CD4-positive, alpha-beta memory T cell (primary cell): Measurements from ENCODE around the gene HOXC12. TPM values are rescaled to one million over a fixed set of nuclear protein-coding genes. Genes with fewer than 3 reads are reported as not detected.

ENCODE experiments used
- CTCF ChIA-PET: fragments of 350-600 bp; sonication (Branson Sonifier 250); formaldehyde crosslinking; loops from one replicate; lab custom pipeline; 2021; ENCODE audit warnings: inconsistent platforms; ENCODE audit not compliant: partially characterized antibody; lab: Charles Lee
- POLR2A ChIA-PET: fragments of 350-600 bp; sonication (Branson Sonifier 250); formaldehyde crosslinking; loops from one replicate; lab custom pipeline; 2021; ENCODE audit not compliant: partially characterized antibody; lab: Charles Lee
- DNase-seq, 5 donors: peaks; one replicate each; pipeline versions ENCODE4 v3.0.0 to v3.0.0-alpha.2; 2020 to 2022; ENCODE audit warnings: mixed read lengths in 1 of 5
- H3K27ac ChIP-seq: one replicate; pipeline ENCODE4 v1.7.0; 2013; ENCODE audit warnings: low read depth, low read length
- H3K27me3 ChIP-seq: 2 replicates; pipeline ENCODE4 v1.7.0; 2013; ENCODE audit warnings: mild to moderate bottlenecking, low read length, moderate library complexity; ENCODE audit not compliant: insufficient read depth
- H3K36me3 ChIP-seq: 2 replicates; pipeline ENCODE4 v1.7.0; 2013; ENCODE audit warnings: mild to moderate bottlenecking, low read length, moderate library complexity; ENCODE audit not compliant: insufficient read depth
- H3K4me1 ChIP-seq: 2 replicates; pipeline ENCODE4 v1.7.0; 2013; ENCODE audit warnings: mild to moderate bottlenecking, low read length, moderate library complexity; ENCODE audit not compliant: insufficient read depth
- H3K4me3 ChIP-seq, 2 donors: one replicate each; pipeline ENCODE4 v1.7.0; 2013; ENCODE audit warnings: low read length in 2 of 2, mild to moderate bottlenecking in 1 of 2
- H3K9me3 ChIP-seq, 2 donors: one replicate each; pipeline ENCODE4 v1.7.0; 2013; ENCODE audit warnings: low read length in 2 of 2, control low read depth in 1 of 2; ENCODE audit not compliant: control insufficient read depth in 1 of 2
- H3K27ac Mint-ChIP-seq, 7 donors: one replicate each; pipeline ENCODE4 v1.8.0; 2020 to 2021; ENCODE audit warnings: mixed read lengths in 7 of 7, mild to moderate bottlenecking in 6 of 7, inconsistent platforms in 3 of 7, moderate library complexity in 3 of 7
- H3K27me3 Mint-ChIP-seq, 2 donors: one replicate each; pipeline ENCODE4 v1.8.0; 2020 to 2021; ENCODE audit warnings: mixed read lengths in 2 of 2
- H3K36me3 Mint-ChIP-seq, 2 donors: one replicate each; pipeline ENCODE4 v1.8.0; 2020 to 2021; ENCODE audit warnings: mixed read lengths in 2 of 2, inconsistent platforms in 1 of 2, mild to moderate bottlenecking in 1 of 2
- H3K4me1 Mint-ChIP-seq, 4 donors: one replicate each; pipeline ENCODE4 v1.8.0; 2020 to 2021; ENCODE audit warnings: mixed read lengths in 4 of 4, mild to moderate bottlenecking in 1 of 4
- H3K4me3 Mint-ChIP-seq, 8 donors: one replicate each; pipeline ENCODE4 v1.8.0; 2020 to 2021; ENCODE audit warnings: mixed read lengths in 8 of 8, mild to moderate bottlenecking in 7 of 8, moderate library complexity in 6 of 8, inconsistent platforms in 3 of 8
- H3K9me3 Mint-ChIP-seq, 8 donors: one replicate each; pipeline ENCODE4 v1.8.0; 2020 to 2021; ENCODE audit warnings: mixed read lengths in 8 of 8, mild to moderate bottlenecking in 5 of 8, inconsistent platforms in 3 of 8, moderate library complexity in 1 of 8
- intact Hi-C: fragments of 100-400 bp; cut with micrococcal nuclease; formaldehyde crosslinking; loops from one replicate; pipeline ENCODE4 v1.15.1; 2023
- polyA plus RNA-seq, 2 donors: library from polyadenylated mRNA; unstranded; fragments of 300-500 nt; fragmentation: Illumina TruSeq; gene quantifications; one replicate each; pipeline ENCODE4 v1.2.3, GENCODE V29; 2021
- total RNA-seq, 2 experiments: library from RNA; stranded (reverse); gene quantifications; one replicate each; pipeline ENCODE4 v1.2.3, GENCODE V29; 2021

Gene HOXC12
- total and polyA plus RNA-seq, 4 experiments from 2014 or later = not detected

- no peak overlapping the region for H3K4me3 ChIP-seq
- ChIA-PET CTCF (interaction anchor here (1.3 to 5.3 kb wide), 4 partner anchors 26 to 207 kb away, joined by 3 to 26 read pairs (median 8); no protein-coding TSS in a partner anchor), POLR2A (interaction anchor here (0.6 to 2.0 kb wide), 8 partner anchors 10 to 499 kb away, joined by 3 to 6 read pairs (median 3); partner anchors contain the start of gene HOXC6)
- intact Hi-C loops = loop anchor here (10.0 kb wide), 1 partner anchor 355 kb away; no protein-coding TSS in a partner anchor
- H3K27me3 ChIP-seq = peaks cover 91% of the 10 kb centered on the region
- Mint-ChIP-seq H3K27me3 (peaks cover 67 to 82% of the 10 kb centered on the region in 2 donors), H3K4me3 (peak overlapping the region in 6 of 8 donors; percentile 28 to 70 (median 56)), H3K27ac (peak overlapping the region in 2 of 7 donors; percentile 51 to 78), H3K4me1 (peaks cover 7 to 54% (median 22%) of the 10 kb centered on the region in 4 donors), H3K36me3 (no peaks in the 10 kb centered on the region), H3K9me3 (peaks cover 0 to 6% (median 0%) of the 10 kb centered on the region in 8 donors)
- DNase-seq = no peak
- no peaks in the 10 kb centered on the region for H3K9me3 ChIP-seq
- peaks cover 36% of the 10 kb centered on the region for H3K4me1 ChIP-seq
- H3K36me3 ChIP-seq = no peaks in the 10 kb centered on the region
- no peak overlapping the region for H3K27ac ChIP-seq
Observed at GRCh38 chr12:53999559-54000115, 44.9 kb downstream of the HOXC12 start.

GRCh38 chr12:54000116-54001114 lies 45.7 kb downstream of the HOXC12 start, which contains the start of gene HOXC9:
Gene HOXC9, plus strand, starts transcription at chr12:54000161. Its CDS starts 28 bp downstream, at chr12:54000189.
- Mint-ChIP-seq H3K27me3 (peaks cover 66 to 81% of the 10 kb centered on the region in 2 donors), H3K9me3 (peaks cover 0 to 6% (median 0%) of the 10 kb centered on the region in 8 donors), H3K36me3 (no peaks in the 10 kb centered on the region), H3K4me1 (peaks cover 1 to 50% (median 17%) of the 10 kb centered on the region in 4 donors), H3K4me3 (peak within 1 kb of the TSS in 7 of 8 donors; percentile 28 to 70 (median 55)), H3K27ac (peak within 1 kb of the TSS in 3 of 7 donors; percentile 41 to 78 (median 51))
- Histone ChIP-seq H3K27ac (no peak within 1 kb of the TSS), H3K27me3 (peaks cover 91% of the 10 kb centered on the region), H3K9me3 (no peaks in the 10 kb centered on the region), H3K4me3 (no peak within 1 kb of the TSS), H3K36me3 (no peaks in the 10 kb centered on the region), H3K4me1 (peaks cover 29% of the 10 kb centered on the region)
- no peak for DNase-seq
- ChIA-PET POLR2A (interaction anchor here (1.2 to 2.0 kb wide), 6 partner anchors 9 to 498 kb away, joined by 3 to 6 read pairs (median 3); partner anchors contain the start of gene HOXC6), CTCF (interaction anchor here (0.6 to 5.3 kb wide), 6 partner anchors 9 to 215 kb away, joined by 3 to 26 read pairs (median 6); no protein-coding TSS in a partner anchor)
- intact Hi-C loops = no loop called here

DNA sequence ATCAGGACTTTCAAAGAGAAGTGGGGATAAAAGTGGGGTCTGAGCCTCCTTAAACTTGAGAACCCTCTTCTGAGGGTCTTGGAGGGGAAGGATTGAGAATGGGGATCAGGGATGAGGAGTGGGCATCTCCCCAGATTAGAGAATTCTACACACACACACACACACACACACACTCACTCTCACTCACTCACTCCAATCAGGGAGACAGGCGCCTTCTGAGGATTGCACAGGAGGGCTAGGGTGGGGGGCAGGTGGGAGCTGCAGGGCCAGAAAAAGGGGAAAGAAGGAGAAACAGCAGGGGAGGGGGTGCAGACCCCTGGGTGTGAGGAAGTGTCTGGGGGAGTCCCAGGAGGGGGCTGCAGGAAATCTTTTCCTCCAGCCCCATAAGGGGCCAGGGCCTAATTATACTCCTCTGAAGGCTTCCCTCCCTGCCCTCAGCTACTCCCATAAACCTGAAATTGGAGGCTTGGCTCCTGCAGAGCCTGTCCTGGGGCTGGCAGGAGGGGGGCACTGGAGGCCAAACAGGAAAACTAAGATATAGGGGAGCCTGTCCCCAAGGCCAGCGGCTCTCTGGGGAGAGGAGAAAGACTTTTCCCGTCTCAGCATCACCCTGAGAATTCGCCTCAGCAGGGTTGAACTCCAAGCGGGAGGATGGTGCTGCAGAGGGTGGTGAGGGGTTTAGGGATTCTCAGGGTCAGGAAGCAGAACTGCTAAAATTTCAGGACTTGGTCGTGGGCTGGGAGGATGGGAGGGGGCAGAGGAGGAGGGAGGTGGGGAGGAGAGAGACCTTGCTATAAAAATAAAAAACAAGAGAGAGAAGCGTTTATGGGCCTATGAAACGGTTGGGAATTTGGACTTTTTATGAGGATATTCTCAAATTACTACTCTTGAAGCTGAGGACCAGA lies 46.8 kb downstream of the HOXC12 start:
- Histone ChIP-seq H3K36me3 (no peaks in the 10 kb centered on the region), H3K4me1 (peaks cover 24% of the 10 kb centered on the region), H3K27ac (no peak overlapping the region), H3K9me3 (no peaks in the 10 kb centered on the region), H3K4me3 (no peak overlapping the region), H3K27me3 (peaks cover 87% of the 10 kb centered on the region)
- no peak for DNase-seq
- ChIA-PET CTCF (interaction anchor here (1.0 to 5.3 kb wide), 6 partner anchors 10 to 217 kb away, joined by 3 to 26 read pairs (median 5); partner anchors contain the start of gene HOXC5), POLR2A (interaction anchor here (1.3 to 2.0 kb wide), 2 partner anchors 8 to 27 kb away, joined by 3 to 6 read pairs; partner anchors contain the start of gene HOXC6)
- peak overlapping the region in 2 of 8 donors; percentile 13 to 30 for H3K4me3 Mint-ChIP-seq
- intact Hi-C loops = no loop called here
- H3K9me3 Mint-ChIP-seq = peaks cover 0 to 8% (median 0%) of the 10 kb centered on the region in 8 donors
- H3K36me3 Mint-ChIP-seq = no peaks in the 10 kb centered on the region
- H3K27me3 Mint-ChIP-seq = peaks cover 70 to 83% of the 10 kb centered on the region in 2 donors
- H3K4me1 Mint-ChIP-seq = peaks cover 8 to 50% (median 21%) of the 10 kb centered on the region in 4 donors
- peak overlapping the region in 1 of 7 donors; percentile 60 for H3K27ac Mint-ChIP-seq

GRCh38 chr12:54002278-54002914 lies 47.7 kb downstream of the HOXC12 start:
- no peaks in the 10 kb centered on the region for H3K36me3 Mint-ChIP-seq
- H3K4me3 Mint-ChIP-seq = no peak overlapping the region
- H3K4me3 ChIP-seq = no peak overlapping the region
- peaks cover 0 to 8% (median 0%) of the 10 kb centered on the region in 8 donors for H3K9me3 Mint-ChIP-seq
- peaks cover 8 to 47% (median 24%) of the 10 kb centered on the region in 4 donors for H3K4me1 Mint-ChIP-seq
- H3K27ac Mint-ChIP-seq = peak overlapping the region in 2 of 7 donors; percentile 36 to 60
- intact Hi-C loops = no loop called here
- DNase-seq = no peak
- ChIA-PET CTCF (interaction anchor here (1.0 to 6.9 kb wide), 6 partner anchors 11 to 216 kb away, joined by 3 to 109 read pairs (median 5); partner anchors contain the start of genes HOXC5 and SMUG1), POLR2A (no interaction called here)
- H3K27me3 Mint-ChIP-seq = peaks cover 74 to 86% of the 10 kb centered on the region in 2 donors
- H3K27me3 ChIP-seq = peaks cover 87% of the 10 kb centered on the region
- H3K9me3 ChIP-seq = no peaks in the 10 kb centered on the region
- H3K27ac ChIP-seq = no peak overlapping the region
- peaks cover 21% of the 10 kb centered on the region for H3K4me1 ChIP-seq
- H3K36me3 ChIP-seq = no peaks in the 10 kb centered on the region

DNA sequence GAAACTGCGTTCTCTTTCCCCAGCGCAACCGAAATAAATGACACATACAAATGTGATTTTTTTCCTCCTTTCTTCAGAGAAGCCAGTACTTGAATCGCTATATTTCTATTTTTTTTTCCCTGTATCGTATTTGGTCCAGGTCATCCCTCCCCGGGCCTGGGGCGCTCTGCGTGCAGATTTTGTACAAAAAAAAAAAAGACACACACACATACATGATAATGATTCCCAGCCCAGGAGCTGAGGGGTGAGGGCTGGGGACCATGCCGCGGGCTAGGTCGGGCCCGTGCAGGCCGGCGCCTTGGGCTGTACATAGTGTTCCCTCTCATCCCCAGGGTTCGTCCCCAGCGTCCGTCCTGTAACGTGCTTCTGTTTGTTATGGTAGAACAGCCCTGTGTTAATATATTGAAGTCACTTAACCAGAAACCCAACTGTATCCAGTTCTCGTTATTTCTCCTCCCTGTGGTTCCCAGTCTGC lies 48.2 kb downstream of the HOXC12 start:
- Mint-ChIP-seq H3K4me1 (peaks cover 8 to 45% (median 20%) of the 10 kb centered on the region in 4 donors), H3K27me3 (peaks cover 71 to 84% of the 10 kb centered on the region in 2 donors), H3K27ac (peak overlapping the region in 1 of 7 donors; percentile 60), H3K4me3 (no peak overlapping the region), H3K36me3 (no peaks in the 10 kb centered on the region), H3K9me3 (peaks cover 0 to 8% (median 0%) of the 10 kb centered on the region in 8 donors)
- Histone ChIP-seq H3K4me1 (peaks cover 20% of the 10 kb centered on the region), H3K9me3 (no peaks in the 10 kb centered on the region), H3K27ac (no peak overlapping the region), H3K4me3 (no peak overlapping the region), H3K27me3 (peaks cover 89% of the 10 kb centered on the region), H3K36me3 (no peaks in the 10 kb centered on the region)
- POLR2A ChIA-PET = no interaction called here
- CTCF ChIA-PET = interaction anchor here (1.1 to 6.9 kb wide), 4 partner anchors 189 to 216 kb away, joined by 4 to 109 read pairs (median 54); partner anchors contain the start of gene SMUG1
- intact Hi-C loops = no loop called here
- no peak for DNase-seq
